Retina (tissue), 1 donor: ENCODE data around the gene WDFY4.

Experiments
- DNase-seq: peaks from one replicate; pipeline ENCODE4 v3.0.0-alpha.2; 2016

The WDFY4 gene

GRCh38 chr10:48751730-48752129 is 67.1 kb downstream of the WDFY4 start:
- no peak for DNase-seq

GRCh38 chr10:48758411-48758810 is 73.7 kb downstream of the WDFY4 start:
- DNase-seq, result no peak

GRCh38 chr10:48759113-48759901 is 74.6 kb downstream of the WDFY4 start:
- no peak for DNase-seq

GRCh38 chr10:48760983-48761382 is 76.3 kb downstream of the WDFY4 start:
- DNase-seq, result no peak

- DNase-seq, result no peak
Observed at GRCh38 chr10:48762064-48763042, 77.7 kb downstream of the WDFY4 start.

GRCh38 chr10:48763403-48763965 is 78.8 kb downstream of the WDFY4 start:
- no peak for DNase-seq

GRCh38 chr10:48764486-48764885 is 79.8 kb downstream of the WDFY4 start:
- DNase-seq, result no peak

- no peak for DNase-seq
Observed at GRCh38 chr10:48765039-48765438, 80.4 kb downstream of the WDFY4 start.

- no peak for DNase-seq
Observed at GRCh38 chr10:48765527-48765926, 80.9 kb downstream of the WDFY4 start.

GRCh38 chr10:48767373-48768143 is 82.9 kb downstream of the WDFY4 start:
- no peak for DNase-seq

- DNase-seq, result no peak
Observed at GRCh38 chr10:48768144-48768766, 83.6 kb downstream of the WDFY4 start.

- DNase-seq, result no peak
Observed at GRCh38 chr10:48768926-48769325, 84.3 kb downstream of the WDFY4 start.

GRCh38 chr10:48769706-48770435 is 85.2 kb downstream of the WDFY4 start:
- DNase-seq, result no peak

GRCh38 chr10:48770561-48771089 is 86.0 kb downstream of the WDFY4 start:
- no peak for DNase-seq

GRCh38 chr10:48771234-48771633 is 86.6 kb downstream of the WDFY4 start:
- no peak for DNase-seq

GRCh38 chr10:48772059-48772458 is 87.4 kb downstream of the WDFY4 start:
- no peak for DNase-seq

- no peak for DNase-seq
Observed at GRCh38 chr10:48773580-48773979, 88.9 kb downstream of the WDFY4 start.

GRCh38 chr10:48774416-48775205 is 89.9 kb downstream of the WDFY4 start:
- DNase-seq, result no peak

GRCh38 chr10:48775206-48775517 is 90.5 kb downstream of the WDFY4 start:
- DNase-seq, result no peak

- DNase-seq, result no peak
Observed at GRCh38 chr10:48776005-48776522, 91.4 kb downstream of the WDFY4 start.
